ELF-1 (cell line): ENCODE measurements around the gene GLTP.

Experiments
- DNase-seq: peaks from one replicate; pipeline ENCODE4 v3.0.0-alpha.2; 2016; ENCODE audit warnings: low read depth, low spot score

GLTP gene

GRCh38 chr12:109844091-109844490, 36.2 kb downstream of the GLTP start:
- no peak for DNase-seq

GRCh38 chr12:109842021-109842420, 38.3 kb downstream of the GLTP start:
- no peak for DNase-seq

GRCh38 chr12:109841356-109841755, 39.0 kb downstream of the GLTP start:
- no peak for DNase-seq

- DNase-seq, result peak; percentile 65
Measured at GRCh38 chr12:109840305-109841074, 39.9 kb downstream of the GLTP start.

- no peak for DNase-seq
Measured at GRCh38 chr12:109839444-109839843, 40.9 kb downstream of the GLTP start.

- no peak for DNase-seq
Measured at GRCh38 chr12:109836916-109837315, 43.4 kb downstream of the GLTP start.

GRCh38 chr12:109835827-109836226, 44.5 kb downstream of the GLTP start:
- DNase-seq, result no peak

- peak; percentile 44 for DNase-seq
Measured at GRCh38 chr12:109833307-109834189, 46.8 kb downstream of the GLTP start, which contains the start of gene TRPV4. TSS of gene TRPV4 (minus strand) at chr12:109833398. CDS start at chr12:109814796, 18,602 bp downstream.

- peak; percentile 38 for DNase-seq
Measured at GRCh38 chr12:109832541-109833306, 47.6 kb downstream of the GLTP start.

- no peak for DNase-seq
Measured at GRCh38 chr12:109831929-109832328, 48.4 kb downstream of the GLTP start.

GRCh38 chr12:109831365-109831764, 49.0 kb downstream of the GLTP start:
- no peak for DNase-seq

- DNase-seq, result no peak
Measured at GRCh38 chr12:109830718-109831117, 49.6 kb downstream of the GLTP start.

GRCh38 chr12:109830267-109830666, 50.1 kb downstream of the GLTP start:
- no peak for DNase-seq

GRCh38 chr12:109829667-109830066, 50.7 kb downstream of the GLTP start:
- DNase-seq, result no peak

- no peak for DNase-seq
Measured at GRCh38 chr12:109828754-109829511, 51.4 kb downstream of the GLTP start.

- DNase-seq, result no peak
Measured at GRCh38 chr12:109827566-109828550, 52.5 kb downstream of the GLTP start.

GRCh38 chr12:109827080-109827479, 53.3 kb downstream of the GLTP start:
- DNase-seq, result no peak

GRCh38 chr12:109824731-109825130, 55.6 kb downstream of the GLTP start:
- DNase-seq, result no peak

GRCh38 chr12:109822951-109823411, 57.4 kb downstream of the GLTP start:
- no peak for DNase-seq

- no peak for DNase-seq
Measured at GRCh38 chr12:109822416-109822815, 57.9 kb downstream of the GLTP start.
